GM23338 (cell line): ENCODE measurements around the gene SLC35A2. TPM values are rescaled to one million over a fixed set of nuclear protein-coding genes. Genes with fewer than 3 reads are reported as not detected.
A peak's percentile ranks its signal among the peaks of the same experiment; 100 is the strongest.

ENCODE experiments used
- ATAC-seq: fragments of 200-7000 bp; cut with Tn5 transposase; 3 replicates; pipeline ENCODE4 v1.9.1; 2020
- DNase-seq: peaks from one replicate; pipeline ENCODE4 v3.0.0-alpha.2; 2015; ENCODE audit warnings: low spot score
- H2AFZ ChIP-seq: fragments of 200-600 bp; sonication (generic); 2 replicates; pipeline ENCODE4 v1.8.0; 2016; ENCODE audit warnings: antibody characterized with exemption, mild to moderate bottlenecking, moderate library complexity
- H3F3A ChIP-seq: fragments of 200-600 bp; sonication (generic); replicated peaks from 2 replicates; pipeline ENCODE4 v1.8.0; 2017; ENCODE audit warnings: antibody characterized with exemption, mixed run types, low read depth
- H3K27ac ChIP-seq: fragments of 200-600 bp; sonication (generic); 2 replicates; pipeline ENCODE4 v1.6.1; 2016; ENCODE audit warnings: low read depth
- H3K27me3 ChIP-seq: fragments of 200-600 bp; sonication (generic); 2 replicates; pipeline ENCODE4 v1.8.0; 2016; ENCODE audit warnings: mild to moderate bottlenecking, mixed run types, moderate library complexity; ENCODE audit not compliant: insufficient read depth
- H3K36me3 ChIP-seq: fragments of 200-600 bp; sonication (generic); 2 replicates; pipeline ENCODE4 v1.8.0; 2016; ENCODE audit warnings: mild to moderate bottlenecking; ENCODE audit not compliant: insufficient read depth
- H3K4me1 ChIP-seq: fragments of 200-600 bp; sonication (generic); 2 replicates; pipeline ENCODE4 v1.8.0; 2016; ENCODE audit warnings: mild to moderate bottlenecking, moderate library complexity; ENCODE audit not compliant: insufficient read depth
- H3K4me2 ChIP-seq: fragments of 200-600 bp; sonication (generic); 2 replicates; pipeline ENCODE4 v1.7.1; 2017; ENCODE audit warnings: mixed run types
- H3K4me3 ChIP-seq: fragments of 200-600 bp; sonication (generic); 2 replicates; pipeline ENCODE4 v1.6.1; 2016; ENCODE audit warnings: mixed run types
- H3K79me2 ChIP-seq: fragments of 200-600 bp; sonication (generic); replicated peaks from 2 replicates; pipeline ENCODE4 v1.8.0; 2017; ENCODE audit warnings: mild to moderate bottlenecking; ENCODE audit not compliant: insufficient read depth
- H3K9me2 ChIP-seq: fragments of 200-600 bp; sonication (generic); 2 replicates; pipeline ENCODE4 v1.8.0; 2017; ENCODE audit not compliant: insufficient read depth
- H4K20me1 ChIP-seq: fragments of 200-600 bp; sonication (generic); replicated peaks from 2 replicates; pipeline ENCODE4 v1.8.0; 2017; ENCODE audit warnings: mild to moderate bottlenecking; ENCODE audit not compliant: insufficient read depth
- H3K27ac Mint-ChIP-seq: 2 replicates; pipeline ENCODE4 v1.8.0; 2020; ENCODE audit warnings: inconsistent platforms, mild to moderate bottlenecking, moderate library complexity, mixed read lengths
- H3K27me3 Mint-ChIP-seq: 3 replicates; pipeline ENCODE4 v1.8.0; 2022; ENCODE audit warnings: low read depth, mild to moderate bottlenecking, moderate library complexity, mixed read lengths, inconsistent platforms; ENCODE audit not compliant: insufficient read depth, poor library complexity
- H3K36me3 Mint-ChIP-seq: 3 replicates; pipeline ENCODE4 v1.8.0; 2021; ENCODE audit warnings: low read depth, mild to moderate bottlenecking, inconsistent platforms, moderate library complexity, mixed read lengths
- H3K4me1 Mint-ChIP-seq: 3 replicates; pipeline ENCODE4 v1.8.0; 2020; ENCODE audit warnings: mild to moderate bottlenecking, inconsistent platforms, mixed read lengths
- H3K4me3 Mint-ChIP-seq: 3 replicates; pipeline ENCODE4 v1.8.0; 2021; ENCODE audit warnings: moderate library complexity, mild to moderate bottlenecking, inconsistent platforms, mixed read lengths
- H3K9me3 Mint-ChIP-seq: 3 replicates; pipeline ENCODE4 v1.8.0; 2020; ENCODE audit warnings: moderate library complexity, mild to moderate bottlenecking, inconsistent platforms, mixed read lengths
- CREB1 ChIP-seq: fragments of 250-450 bp; sonication (Bioruptor Pico); IDR thresholded peaks from 2 replicates; pipeline ENCODE4 v1.5.0; 2020; ENCODE audit warnings: low read depth, mild to moderate bottlenecking, moderate library complexity
- JUNB ChIP-seq: IDR thresholded peaks from one replicate; pipeline ENCODE4 v1.6.1; 2016; ENCODE audit warnings: antibody characterized with exemption; ENCODE audit not compliant: unreplicated experiment
- POLR2AphosphoS5 ChIP-seq: IDR thresholded peaks from 2 replicates; pipeline ENCODE4 v1.6.1; 2016; ENCODE audit warnings: antibody characterized with exemption, low read depth
- STAT1 ChIP-seq: IDR thresholded peaks from one replicate; pipeline ENCODE4 v1.6.1; 2016; ENCODE audit warnings: antibody characterized with exemption; ENCODE audit not compliant: unreplicated experiment
- ZNF114 ChIP-seq: fragments of 250-450 bp; sonication (Bioruptor Pico); IDR thresholded peaks from 2 replicates; pipeline ENCODE4 v1.5.0; 2020; ENCODE audit warnings: mild to moderate bottlenecking, moderate library complexity
- long read RNA-seq: library from polyadenylated mRNA; unstranded; transcript quantifications from one replicate; pipeline ENCODE4 v2.0.0, GENCODE V29; 2020; ENCODE audit not compliant: unreplicated experiment
- polyA plus RNA-seq: library from polyadenylated mRNA; unstranded; fragments of >200 nt; fragmentation: Nextera tagmentation; extraction: Ambion mirVana; gene quantifications from 2 replicates; pipeline ENCODE4 v1.2.1, GENCODE V29; 2016
- total RNA-seq: library from RNA; depleted of rRNA; stranded (reverse); fragments of >200 nt; shearing (Covaris generic); gene quantifications from 2 replicates; pipeline ENCODE4 v1.2.3, GENCODE V29; 2014; rRNA removed

The SLC35A2 gene
- total RNA-seq (16.4 and 17.7 TPM in 2 replicates), polyA plus RNA-seq (13.0 and 20.6 TPM in 2 replicates)
- long read RNA-seq, transcript SLC35A2-204 (4 exons, 3,047 nt) = major isoform, 8 of 13 reads
- long read RNA-seq, partial matches to known transcripts = 0 of 13 reads
- long read RNA-seq, other reads (novel, unspliced or antisense) = 0 of 13 reads

- peak; percentile 86 for TF ChIP-seq CREB1 (CRISPR knock-in tag)
- TF ChIP-seq ZNF114 (CRISPR knock-in tag) = no peak
- peak within 1 kb of the TSS; percentile 93 for H3K4me3 Mint-ChIP-seq
- Histone ChIP-seq H4K20me1 (peaks cover 13% of the 10 kb centered on the region), H3K9me2 (no peaks in the 10 kb centered on the region), H3K4me2 (peak within 1 kb of the TSS; percentile 82), H2AFZ (no peak within 1 kb of the TSS), H3K79me2 (peaks cover 32% of the 10 kb centered on the region), H3K36me3 (peaks cover 29% of the 10 kb centered on the region; the same call in 1 of the 2 replicates), H3K27ac (peak within 1 kb of the TSS; percentile 96), H3K27me3 (no peaks in the 10 kb centered on the region), H3K4me3 (peak within 1 kb of the TSS; percentile 71), H3F3A (peaks cover 35% of the 10 kb centered on the region), H3K4me1 (peaks cover 18% of the 10 kb centered on the region; the same call in 1 of the 2 replicates)
- peaks cover 32% of the 10 kb centered on the region for H3K4me1 Mint-ChIP-seq
- DNase-seq (peak; percentile 88), ATAC-seq (peak; percentile 61)
- peaks cover 4% of the 10 kb centered on the region; the same call in 2 of the 3 replicates for H3K9me3 Mint-ChIP-seq
- H3K27me3 Mint-ChIP-seq = peaks cover 18% of the 10 kb centered on the region
- H3K36me3 Mint-ChIP-seq = peaks cover 47% of the 10 kb centered on the region
- peak within 1 kb of the TSS; percentile 94 for H3K27ac Mint-ChIP-seq
Observed at GRCh38 chrX:48911412-48912182, at the start of gene SLC35A2. TSS of gene SLC35A2 (minus strand) at chrX:48911646. CDS start at chrX:48911636, 10 bp downstream.

DNA sequence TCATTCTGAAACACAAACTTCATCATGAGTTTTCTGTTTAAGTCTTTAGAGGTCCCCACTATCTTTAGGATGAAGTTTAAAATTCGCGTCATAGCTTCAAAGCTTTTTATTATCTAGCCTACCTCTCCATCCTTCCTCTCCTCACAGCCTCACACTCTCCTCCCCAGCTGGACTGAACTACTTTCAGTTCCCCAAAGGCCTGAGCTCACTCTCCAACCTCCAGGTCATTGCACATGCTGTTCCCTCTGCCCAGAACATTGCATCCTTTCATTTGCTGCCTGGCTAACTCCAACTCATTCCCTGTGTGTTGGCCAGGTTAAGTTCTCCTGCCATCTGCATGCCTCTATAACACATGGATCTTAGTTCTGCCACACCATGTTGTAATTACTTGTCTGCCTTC is 48.8 kb upstream of the SLC35A2 start:
- no peaks in the 10 kb centered on the region for H3K9me2 ChIP-seq
- peaks cover 11% of the 10 kb centered on the region; the same call in 2 of the 3 replicates for H3K4me1 Mint-ChIP-seq
- no peak for TF ChIP-seq STAT1
- H3K4me3 Mint-ChIP-seq = no peak overlapping the region
- peaks cover 18% of the 10 kb centered on the region for H3K79me2 ChIP-seq
- H2AFZ ChIP-seq = no peak overlapping the region
- H3K4me3 ChIP-seq = no peak overlapping the region
- H3K4me2 ChIP-seq = no peak overlapping the region
- no peak overlapping the region for H3K27ac ChIP-seq
- H3K27me3 ChIP-seq = no peaks in the 10 kb centered on the region
- no peaks in the 10 kb centered on the region for H3K9me3 Mint-ChIP-seq
- H3K27ac Mint-ChIP-seq = no peak overlapping the region
- no peaks in the 10 kb centered on the region for H3K4me1 ChIP-seq
- H3K27me3 Mint-ChIP-seq = peaks cover 11% of the 10 kb centered on the region
- no peaks in the 10 kb centered on the region; the same call in 1 of the 2 replicates for H4K20me1 ChIP-seq
- DNase-seq (no peak), ATAC-seq (no peak)
- no peaks in the 10 kb centered on the region for H3F3A ChIP-seq
- H3K36me3 Mint-ChIP-seq = peaks cover 10% of the 10 kb centered on the region; the same call in 2 of the 3 replicates
- no peaks in the 10 kb centered on the region for H3K36me3 ChIP-seq

- Histone ChIP-seq H4K20me1 (no peaks in the 10 kb centered on the region; the same call in none of the 2 replicates), H3K36me3 (no peaks in the 10 kb centered on the region), H3K4me1 (no peaks in the 10 kb centered on the region), H3K9me2 (no peaks in the 10 kb centered on the region), H3K27ac (peak overlapping the region; percentile 84), H3K27me3 (no peaks in the 10 kb centered on the region), H2AFZ (no peak overlapping the region), H3F3A (no peaks in the 10 kb centered on the region), H3K4me3 (peak overlapping the region; percentile 78), H3K79me2 (peaks cover 34% of the 10 kb centered on the region), H3K4me2 (peak overlapping the region; percentile 77)
- peaks cover 15% of the 10 kb centered on the region for H3K36me3 Mint-ChIP-seq
- TF ChIP-seq POLR2AphosphoS5 (peak; percentile 46), JUNB (no peak)
- H3K27me3 Mint-ChIP-seq = peaks cover 11% of the 10 kb centered on the region
- H3K27ac Mint-ChIP-seq = peak overlapping the region; percentile 88
- peak overlapping the region; percentile 99 for H3K4me3 Mint-ChIP-seq
- H3K4me1 Mint-ChIP-seq = peaks cover 11% of the 10 kb centered on the region; the same call in 2 of the 3 replicates
- ATAC-seq (no peak; the same call in 2 of the 3 replicates), DNase-seq (peak; percentile 10)
- no peaks in the 10 kb centered on the region for H3K9me3 Mint-ChIP-seq
Observed at GRCh38 chrX:48958635-48959094, 47.2 kb upstream of the SLC35A2 start.
